ENCODE measurements around the gene SOD2. TPM values are rescaled to one million over a fixed set of nuclear protein-coding genes. Genes with fewer than 3 reads are reported as not detected.

Gene SOD2
- total and polyA plus RNA-seq, 2 of the 13 experiments (the other 11 are each of a cell fraction or from before 2014, with no cell fraction given) = 304 to 309 TPM

GRCh38 chr6:159691133-159691962 lies 1.7 kb downstream of the SOD2 start (continued):
- TF ChIP-seq ZEB1 (IDR thresholded peaks at IDR 0.05; ENCODE audit: insufficient replicate concordance, low read depth) (no peak), KIAA2018 (CRISPR knock-in tag; IDR thresholded peaks at IDR 0.05; ENCODE audit: borderline replicate concordance) (no peak), SIN3A (IDR thresholded peaks at IDR 0.05; ENCODE audit: borderline replicate concordance, low read depth, low read length) (no peak), GFI1 (CRISPR knock-in tag; IDR thresholded peaks at IDR 0.05; ENCODE audit: borderline replicate concordance) (peak; percentile 84), RARG (CRISPR knock-in tag; IDR thresholded peaks at IDR 0.05; ENCODE audit: low read depth) (no peak; the same call in 1 of the 2 replicates), ZNF660 (CRISPR knock-in tag; IDR thresholded peaks at IDR 0.05; ENCODE audit: borderline replicate concordance, low read depth) (no peak), PBX2 (CRISPR knock-in tag; IDR thresholded peaks at IDR 0.05) (no peak), ZNF605 (CRISPR knock-in tag; IDR thresholded peaks at IDR 0.05) (no peak), ARNTL (CRISPR knock-in tag; IDR thresholded peaks at IDR 0.05) (0 out of 2 replicates have a peak, but pooled peaks have one; percentile 33), UBTF (CRISPR knock-in tag; IDR thresholded peaks at IDR 0.05) (no peak), MED1 (CRISPR knock-in tag; IDR thresholded peaks at IDR 0.05) (peak; percentile 94), DMTF1 (CRISPR knock-in tag; IDR thresholded peaks at IDR 0.05) (no peak)
